Activated CD4-positive, alpha-beta memory T cell treated with anti-CD3 and anti-CD28 coated beads for 36 hours (primary cell): ENCODE measurements around the gene SCLY. TPM values are rescaled to one million over a fixed set of nuclear protein-coding genes. Genes with fewer than 3 reads are reported as not detected.

Experiments
- CTCF ChIA-PET: fragments of 350-600 bp; sonication (Branson Sonifier 250); formaldehyde crosslinking; loops from one replicate; lab custom pipeline; 2021; ENCODE audit warnings: antibody characterized with exemption, inconsistent platforms; lab: Charles Lee
- POLR2A ChIA-PET: fragments of 350-600 bp; sonication (Branson Sonifier 250); formaldehyde crosslinking; loops from one replicate; lab custom pipeline; 2021; ENCODE audit warnings: antibody characterized with exemption; lab: Charles Lee
- DNase-seq: peaks from one replicate; pipeline ENCODE4 v3.0.0-alpha.2; 2020
- H3K27ac Mint-ChIP-seq: one replicate; pipeline ENCODE4 v1.8.0; 2021; ENCODE audit warnings: mixed read lengths
- H3K27me3 Mint-ChIP-seq: one replicate; pipeline ENCODE4 v1.8.0; 2021; ENCODE audit warnings: mixed read lengths
- H3K36me3 Mint-ChIP-seq: one replicate; pipeline ENCODE4 v1.8.0; 2021; ENCODE audit warnings: mixed read lengths
- H3K4me1 Mint-ChIP-seq: one replicate; pipeline ENCODE4 v1.8.0; 2021; ENCODE audit warnings: low read depth, mixed read lengths
- H3K4me3 Mint-ChIP-seq: one replicate; pipeline ENCODE4 v1.8.0; 2021; ENCODE audit warnings: mild to moderate bottlenecking, mixed read lengths
- H3K9me3 Mint-ChIP-seq: one replicate; pipeline ENCODE4 v1.8.0; 2021; ENCODE audit warnings: mixed read lengths
- intact Hi-C: fragments of 100-400 bp; cut with micrococcal nuclease; formaldehyde crosslinking; loops from one replicate; pipeline ENCODE4 v1.15.1; 2023
- total RNA-seq, 2 experiments: library from RNA; stranded (reverse); gene quantifications; one replicate each; pipeline ENCODE4 v1.2.3, GENCODE V29; 2021

SCLY gene
- total RNA-seq, 2 experiments from 2014 or later, result 47.9 to 51.8 TPM

- ChIA-PET CTCF (no interaction called here), POLR2A (no interaction called here)
- intact Hi-C loops, result no loop called here
- H3K4me1 Mint-ChIP-seq, result no peaks in the 10 kb centered on the region
- no peaks in the 10 kb centered on the region for H3K27me3 Mint-ChIP-seq
- no peak overlapping the region for H3K4me3 Mint-ChIP-seq
- H3K9me3 Mint-ChIP-seq, result peaks cover under 1% of the 10 kb centered on the region
- no peak for DNase-seq
- no peak overlapping the region for H3K27ac Mint-ChIP-seq
- no peaks in the 10 kb centered on the region for H3K36me3 Mint-ChIP-seq
These were observed 88.2 kb downstream of the SCLY start for GRCh38 chr2:238148981-238149380.

Other genes with a start within 250 kb of the SCLY start
- gene RAMP1, start 201.4 kb upstream of the SCLY start, total RNA-seq, result under 1 TPM; 0.77 to 0.97 TPM
- 10 to 100 TPM; 50.7 to 52.9 TPM for gene UBE2F, start 94.0 kb upstream of the SCLY start, total RNA-seq
- gene ESPNL, start 39.3 kb downstream of the SCLY start, total RNA-seq, result under 1 TPM; 0.12 to 0.14 TPM
- gene KLHL30, start 77.7 kb downstream of the SCLY start, total RNA-seq, result not detected
- gene ERFE, start 98.0 kb downstream of the SCLY start, total RNA-seq, result not detected
- 10 to 100 TPM; 46.7 to 50.2 TPM for gene ILKAP, start 142.7 kb downstream of the SCLY start, total RNA-seq
- 1 to 10 TPM; 3.1 to 3.3 TPM for gene HES6, start 179.0 kb downstream of the SCLY start, total RNA-seq
- 1 to 10 TPM; 5.5 to 7.2 TPM for gene PER2, start 227.6 kb downstream of the SCLY start, total RNA-seq